Osteocyte (in vitro differentiated cells): ENCODE data around the gene KDM4C. TPM values are rescaled to one million over a fixed set of nuclear protein-coding genes. Genes with fewer than 3 reads are reported as not detected.

Experiments
- DNase-seq: peaks from one replicate; pipeline ENCODE4 v3.0.0; 2021; ENCODE audit warnings: mixed read lengths; ENCODE audit not compliant: unreplicated experiment; ENCODE audit errors: extremely low spot score
- H3K27ac Mint-ChIP-seq: one replicate; pipeline ENCODE4 v1.8.0; 2021; ENCODE audit warnings: mild to moderate bottlenecking, mixed read lengths; ENCODE audit not compliant: unreplicated experiment
- H3K27me3 Mint-ChIP-seq: one replicate; pipeline ENCODE4 v1.8.0; 2021; ENCODE audit warnings: mixed read lengths; ENCODE audit not compliant: unreplicated experiment
- H3K36me3 Mint-ChIP-seq: one replicate; pipeline ENCODE4 v1.8.0; 2021; ENCODE audit warnings: mixed read lengths; ENCODE audit not compliant: unreplicated experiment
- H3K4me1 Mint-ChIP-seq: one replicate; pipeline ENCODE4 v1.8.0; 2021; ENCODE audit warnings: mixed read lengths; ENCODE audit not compliant: unreplicated experiment
- H3K4me3 Mint-ChIP-seq: one replicate; pipeline ENCODE4 v1.8.0; 2021; ENCODE audit warnings: mild to moderate bottlenecking, moderate library complexity, mixed read lengths; ENCODE audit not compliant: unreplicated experiment
- H3K9me3 Mint-ChIP-seq: one replicate; pipeline ENCODE4 v1.8.0; 2021; ENCODE audit warnings: mixed read lengths; ENCODE audit not compliant: unreplicated experiment
- CTCF ChIP-seq: fragments of 200-600 bp; sonication (generic); IDR thresholded peaks from 2 replicates; pipeline ENCODE4 v1.5.0; 2021; ENCODE audit warnings: antibody characterized with exemption, mild to moderate bottlenecking, moderate library complexity
- total RNA-seq: library from RNA; stranded (reverse); gene quantifications from 2 replicates; pipeline ENCODE4 v1.2.1, GENCODE V29; 2021

The KDM4C gene
- total RNA-seq, 1 donor from 2014 or later, result 25.3 TPM

- H3K4me1 Mint-ChIP-seq, result peaks cover 1% of the 10 kb centered on the region
- no peak for TF ChIP-seq CTCF
- H3K27me3 Mint-ChIP-seq, result no peaks in the 10 kb centered on the region
- peaks cover 11% of the 10 kb centered on the region for H3K36me3 Mint-ChIP-seq
- DNase-seq, result no peak
- H3K27ac Mint-ChIP-seq, result no peak overlapping the region
- no peak overlapping the region for H3K4me3 Mint-ChIP-seq
- no peaks in the 10 kb centered on the region for H3K9me3 Mint-ChIP-seq
Observed at GRCh38 chr9:7033076-7034045, 275.6 kb downstream of the KDM4C start.

GRCh38 chr9:7037176-7037575 lies 279.4 kb downstream of the KDM4C start:
- TF ChIP-seq CTCF, result no peak
- Mint-ChIP-seq H3K27ac (no peak overlapping the region), H3K9me3 (no peaks in the 10 kb centered on the region), H3K4me3 (no peak overlapping the region), H3K36me3 (peaks cover 8% of the 10 kb centered on the region), H3K27me3 (no peaks in the 10 kb centered on the region), H3K4me1 (peaks cover 7% of the 10 kb centered on the region)
- DNase-seq, result no peak

GRCh38 chr9:7042124-7042523 lies 284.4 kb downstream of the KDM4C start:
- H3K9me3 Mint-ChIP-seq, result no peaks in the 10 kb centered on the region
- H3K36me3 Mint-ChIP-seq, result peaks cover 5% of the 10 kb centered on the region
- DNase-seq, result no peak
- no peak overlapping the region for H3K27ac Mint-ChIP-seq
- TF ChIP-seq CTCF, result no peak
- peaks cover 10% of the 10 kb centered on the region for H3K4me1 Mint-ChIP-seq
- H3K27me3 Mint-ChIP-seq, result no peaks in the 10 kb centered on the region
- H3K4me3 Mint-ChIP-seq, result no peak overlapping the region

GRCh38 chr9:7045361-7045760 lies 287.6 kb downstream of the KDM4C start:
- H3K36me3 Mint-ChIP-seq, result peaks cover 11% of the 10 kb centered on the region
- H3K4me1 Mint-ChIP-seq, result peaks cover 9% of the 10 kb centered on the region
- no peak for DNase-seq
- H3K4me3 Mint-ChIP-seq, result no peak overlapping the region
- H3K9me3 Mint-ChIP-seq, result no peaks in the 10 kb centered on the region
- no peak overlapping the region for H3K27ac Mint-ChIP-seq
- H3K27me3 Mint-ChIP-seq, result no peaks in the 10 kb centered on the region
- TF ChIP-seq CTCF, result no peak

- Mint-ChIP-seq H3K4me1 (peaks cover 2% of the 10 kb centered on the region), H3K27ac (no peak overlapping the region), H3K27me3 (no peaks in the 10 kb centered on the region), H3K9me3 (no peaks in the 10 kb centered on the region), H3K4me3 (no peak overlapping the region), H3K36me3 (peaks cover 10% of the 10 kb centered on the region)
- DNase-seq, result no peak
- no peak for TF ChIP-seq CTCF
Observed at GRCh38 chr9:7051711-7052110, 293.9 kb downstream of the KDM4C start.
